PFSK-1 (cell line): ENCODE data around the gene NOVA1.

Source experiments
- FOXP2 ChIP-seq: optimal IDR thresholded peaks from 2 replicates; pipeline ENCODE3; 2011; ENCODE audit warnings: borderline replicate concordance, control low read depth, inconsistent platforms; ENCODE audit not compliant: insufficient read depth; ENCODE audit errors: extremely low read length, extremely low read depth
- POLR2AphosphoS5 ChIP-seq: IDR thresholded peaks from 2 replicates; pipeline ENCODE4 v1.6.1; 2012; ENCODE audit warnings: low read depth, mild to moderate bottlenecking, control low read depth, low read length, moderate library complexity
- SIN3A ChIP-seq: IDR thresholded peaks from 2 replicates; pipeline ENCODE4 v1.6.1; 2012; ENCODE audit warnings: mild to moderate bottlenecking, low read length, moderate library complexity, borderline replicate concordance; ENCODE audit not compliant: insufficient read depth
- TAF1 ChIP-seq: IDR thresholded peaks from 2 replicates; pipeline ENCODE4 v1.6.1; 2012; ENCODE audit warnings: low read length, control low read depth, borderline replicate concordance; ENCODE audit not compliant: insufficient read depth
- TF ChIP-seq, protein P1 (sequence below), 2 experiments: IDR thresholded peaks; 2 replicates each; pipeline versions ENCODE4 v1.6.1 to v1.8.0; 2011 to 2012; ENCODE audit warnings: low read depth in 2 of 2, low read length in 2 of 2, control low read depth in 1 of 2, inconsistent platforms in 1 of 2, mild to moderate bottlenecking in 1 of 2, moderate library complexity in 1 of 2; ENCODE audit not compliant: insufficient read depth in 1 of 2

NOVA1 gene

DNA sequence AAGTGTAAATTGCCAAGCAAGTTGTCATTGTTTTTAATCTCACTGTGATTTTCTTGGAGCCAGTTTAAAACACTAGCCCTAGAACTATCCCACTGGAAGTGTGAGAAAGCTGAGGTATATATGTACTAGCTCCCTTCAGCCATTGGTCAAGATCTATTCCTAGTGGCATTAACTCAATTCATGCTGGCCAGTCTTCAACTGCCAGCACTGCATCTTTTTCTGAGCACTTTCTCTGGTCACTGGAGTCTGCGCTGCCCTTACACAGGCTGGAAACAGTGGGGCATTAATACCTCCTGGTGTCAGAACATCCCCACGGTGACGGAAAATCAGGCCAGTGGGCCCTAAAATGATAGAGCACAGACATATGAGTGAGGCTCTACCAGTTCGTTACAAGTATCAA lies 4.0 kb upstream of the NOVA1 start:
- TF ChIP-seq POLR2AphosphoS5 (no peak), TAF1 (no peak), SIN3A (no peak), FOXP2 (no peak)
- TF ChIP-seq, protein P1, sequence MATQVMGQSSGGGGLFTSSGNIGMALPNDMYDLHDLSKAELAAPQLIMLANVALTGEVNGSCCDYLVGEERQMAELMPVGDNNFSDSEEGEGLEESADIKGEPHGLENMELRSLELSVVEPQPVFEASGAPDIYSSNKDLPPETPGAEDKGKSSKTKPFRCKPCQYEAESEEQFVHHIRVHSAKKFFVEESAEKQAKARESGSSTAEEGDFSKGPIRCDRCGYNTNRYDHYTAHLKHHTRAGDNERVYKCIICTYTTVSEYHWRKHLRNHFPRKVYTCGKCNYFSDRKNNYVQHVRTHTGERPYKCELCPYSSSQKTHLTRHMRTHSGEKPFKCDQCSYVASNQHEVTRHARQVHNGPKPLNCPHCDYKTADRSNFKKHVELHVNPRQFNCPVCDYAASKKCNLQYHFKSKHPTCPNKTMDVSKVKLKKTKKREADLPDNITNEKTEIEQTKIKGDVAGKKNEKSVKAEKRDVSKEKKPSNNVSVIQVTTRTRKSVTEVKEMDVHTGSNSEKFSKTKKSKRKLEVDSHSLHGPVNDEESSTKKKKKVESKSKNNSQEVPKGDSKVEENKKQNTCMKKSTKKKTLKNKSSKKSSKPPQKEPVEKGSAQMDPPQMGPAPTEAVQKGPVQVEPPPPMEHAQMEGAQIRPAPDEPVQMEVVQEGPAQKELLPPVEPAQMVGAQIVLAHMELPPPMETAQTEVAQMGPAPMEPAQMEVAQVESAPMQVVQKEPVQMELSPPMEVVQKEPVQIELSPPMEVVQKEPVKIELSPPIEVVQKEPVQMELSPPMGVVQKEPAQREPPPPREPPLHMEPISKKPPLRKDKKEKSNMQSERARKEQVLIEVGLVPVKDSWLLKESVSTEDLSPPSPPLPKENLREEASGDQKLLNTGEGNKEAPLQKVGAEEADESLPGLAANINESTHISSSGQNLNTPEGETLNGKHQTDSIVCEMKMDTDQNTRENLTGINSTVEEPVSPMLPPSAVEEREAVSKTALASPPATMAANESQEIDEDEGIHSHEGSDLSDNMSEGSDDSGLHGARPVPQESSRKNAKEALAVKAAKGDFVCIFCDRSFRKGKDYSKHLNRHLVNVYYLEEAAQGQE (IDR thresholded peaks at IDR 0.05; ENCODE audit: insufficient read depth in 1 of 2, low read depth in 2 of 2, low read length in 2 of 2) = no peak

DNA sequence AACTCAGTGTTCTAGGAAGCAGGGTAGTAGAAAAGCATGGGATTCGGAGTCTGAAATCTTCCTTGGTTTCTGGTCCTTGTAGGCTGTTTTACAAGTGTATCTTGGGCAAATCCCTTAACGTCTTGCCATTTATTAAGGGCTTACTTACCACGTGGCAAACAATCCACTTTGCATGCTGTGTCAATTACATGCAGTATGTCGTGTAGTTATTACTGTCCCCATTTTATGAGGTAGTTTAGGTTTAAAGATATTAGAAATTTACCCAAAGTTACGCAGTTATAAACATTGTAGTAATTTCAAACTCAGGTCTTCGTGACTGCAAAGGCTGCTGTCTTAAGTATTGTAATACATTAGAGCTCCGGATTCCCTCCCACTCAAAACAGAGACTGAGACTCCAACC lies 1.5 kb upstream of the NOVA1 start:
- TF ChIP-seq FOXP2 (no peak), SIN3A (no peak), TAF1 (no peak)
- TF ChIP-seq, protein P1 (IDR thresholded peaks at IDR 0.05; ENCODE audit: insufficient read depth in 1 of 2, low read depth in 2 of 2, low read length in 2 of 2) = no peak

DNA sequence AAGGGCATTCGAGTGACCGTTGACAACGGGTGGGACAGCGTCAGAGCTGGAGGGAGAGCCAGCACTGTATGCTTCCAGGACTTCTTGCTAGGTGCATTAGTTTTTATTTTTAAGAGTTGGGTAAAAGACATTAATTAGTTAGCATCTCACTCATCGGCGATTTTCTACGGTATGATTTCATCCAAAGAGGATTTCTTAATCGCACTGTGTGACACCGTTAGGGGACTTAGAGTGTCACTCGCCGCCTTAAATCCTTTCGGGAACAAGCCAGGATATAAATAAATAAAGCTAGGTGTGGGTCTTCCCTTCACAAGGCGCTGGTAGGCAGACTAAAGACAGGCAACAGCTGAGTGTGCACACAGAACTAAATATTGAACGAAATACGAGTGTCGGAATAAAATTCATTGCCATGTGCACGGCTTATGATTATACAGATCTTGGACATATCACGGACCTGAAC lies 869 bp upstream of the NOVA1 start:
- TF ChIP-seq, protein P1 (IDR thresholded peaks at IDR 0.05; ENCODE audit: insufficient read depth in 1 of 2, low read depth in 2 of 2, low read length in 2 of 2) = no peak
- TF ChIP-seq POLR2AphosphoS5 (no peak), FOXP2 (no peak), TAF1 (no peak), SIN3A (no peak)

DNA sequence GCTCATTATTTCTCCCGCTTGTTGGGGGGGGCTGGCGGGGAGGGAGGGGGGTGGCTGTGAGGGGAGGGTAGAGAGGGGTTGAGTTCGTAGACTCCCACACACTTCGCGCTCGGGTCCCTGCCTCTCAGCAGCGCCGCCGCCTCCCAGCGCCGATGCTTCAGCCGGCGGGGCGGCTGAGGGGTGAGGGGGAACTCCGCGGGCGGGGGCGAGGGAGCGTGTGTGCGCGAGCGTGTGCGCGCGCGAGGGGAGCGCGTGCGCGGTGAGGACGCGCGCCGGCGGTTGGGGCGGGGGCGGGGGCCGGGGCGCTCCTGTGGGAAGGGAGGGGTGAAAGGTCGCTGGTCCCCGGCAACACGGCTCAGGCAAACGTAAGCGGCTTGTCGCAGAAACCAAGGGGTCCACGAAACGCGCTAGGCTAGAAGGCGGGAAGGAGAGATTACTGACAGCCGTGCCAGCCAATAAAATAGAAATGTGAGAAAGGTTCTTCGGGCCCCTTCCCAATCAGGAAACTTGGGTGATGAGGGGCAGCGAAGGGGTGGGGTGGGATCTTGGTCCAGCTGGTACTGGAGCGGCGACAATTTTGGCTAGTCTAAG lies 343 bp upstream of the NOVA1 start:
- TF ChIP-seq, protein P1 (IDR thresholded peaks at IDR 0.05; ENCODE audit: insufficient read depth in 1 of 2, low read depth in 2 of 2, low read length in 2 of 2) = no peak
- TF ChIP-seq TAF1 = no peak
- TF ChIP-seq FOXP2 = no peak
- TF ChIP-seq POLR2AphosphoS5 = no peak
- no peak for TF ChIP-seq SIN3A

DNA sequence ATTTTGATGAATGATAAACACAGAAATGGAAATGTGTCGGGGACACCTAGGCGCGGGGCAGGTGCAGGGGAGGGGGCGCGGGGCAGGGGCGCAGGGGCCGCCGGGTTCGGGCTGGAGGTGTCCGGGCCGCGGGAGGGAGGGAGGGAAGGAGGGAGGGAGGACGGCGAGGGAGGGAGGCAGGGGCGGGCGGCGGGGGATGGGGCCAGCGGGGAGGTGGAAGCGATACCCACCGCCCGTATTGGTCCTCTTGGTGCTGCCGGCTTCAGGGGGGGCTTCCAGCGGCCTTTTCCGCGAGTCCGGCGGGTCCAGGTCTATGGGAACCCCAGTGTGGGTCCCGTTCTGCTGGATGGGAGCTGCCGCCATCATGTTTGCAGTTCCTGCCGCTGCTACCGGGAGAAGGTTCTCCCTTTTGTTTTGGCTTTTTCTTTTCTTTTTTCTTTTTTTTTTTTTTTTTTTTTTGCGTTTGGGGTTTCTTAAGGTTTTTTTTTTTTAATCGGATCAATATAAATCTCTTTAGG lies 703 bp downstream of the NOVA1 start:
- TF ChIP-seq, protein P1 (IDR thresholded peaks at IDR 0.05; ENCODE audit: insufficient read depth in 1 of 2, low read depth in 2 of 2, low read length in 2 of 2) = no peak
- TF ChIP-seq FOXP2 = no peak
